UCSD-AML1 (cell line): ENCODE data around the gene APBA1.
"Not testable (repeated sequence)": the region's sequence is repeated elsewhere in the genome, so short reads cannot be mapped to it uniquely, and the experiment has no call there.

ENCODE experiments used
- DNase-seq: peaks from one replicate; lab custom pipeline; 2025; ENCODE audit not compliant: unreplicated experiment; lab: John Stamatoyannopoulos, UW

APBA1 gene

DNA sequence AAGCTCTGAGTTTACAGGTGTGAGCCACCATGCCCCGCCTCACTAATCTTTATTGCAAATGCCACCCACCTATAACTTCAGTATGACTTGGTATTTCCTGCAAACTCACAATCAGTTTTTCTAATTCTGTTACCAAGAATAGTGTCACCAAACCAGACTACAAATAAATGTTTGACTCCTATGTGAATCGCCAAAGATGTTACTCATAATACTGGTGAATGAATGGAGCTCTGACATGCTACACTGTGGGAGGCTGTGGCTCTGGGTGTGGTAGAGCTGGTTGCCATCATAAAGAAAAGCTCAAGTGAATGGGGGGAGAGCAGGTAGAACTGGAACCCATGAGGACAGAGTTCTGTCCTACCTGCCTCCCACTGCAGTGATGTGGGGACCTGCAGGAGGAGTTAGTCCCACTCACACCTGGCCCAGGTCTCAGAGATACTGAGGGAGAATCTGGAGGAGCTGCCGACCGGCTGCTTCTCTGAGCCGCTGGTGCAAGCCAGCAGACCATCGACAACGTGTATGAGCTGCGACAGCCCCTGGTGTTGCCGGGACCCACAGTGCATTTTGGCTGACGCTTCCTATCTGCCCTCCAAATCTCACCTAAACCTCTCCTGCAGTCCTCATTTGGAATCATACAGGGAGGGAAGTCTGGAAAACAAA, 251.4 kb downstream of the APBA1 start:
- no peak for DNase-seq

DNA sequence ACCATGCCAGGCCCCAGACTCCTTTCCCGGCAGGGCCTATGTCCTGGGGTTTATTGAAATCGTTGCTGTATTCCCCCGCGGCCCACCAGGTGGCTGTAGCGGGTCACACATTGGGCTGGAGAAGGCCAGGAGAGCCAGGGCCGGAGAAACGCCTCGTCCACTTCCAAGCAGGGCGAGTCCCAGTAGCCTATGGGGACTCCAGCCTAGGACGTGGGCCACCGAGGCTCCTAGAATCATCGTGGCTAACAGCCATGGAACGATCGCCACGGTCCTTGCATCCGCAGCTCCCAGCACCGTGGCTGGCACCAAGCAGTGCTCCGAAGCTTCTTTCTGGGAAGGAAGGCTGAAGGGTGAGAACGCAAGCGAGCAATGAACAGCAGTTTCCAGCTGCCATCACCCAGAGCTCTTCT, 259.4 kb downstream of the APBA1 start:
- peak; percentile 20 for DNase-seq

DNA sequence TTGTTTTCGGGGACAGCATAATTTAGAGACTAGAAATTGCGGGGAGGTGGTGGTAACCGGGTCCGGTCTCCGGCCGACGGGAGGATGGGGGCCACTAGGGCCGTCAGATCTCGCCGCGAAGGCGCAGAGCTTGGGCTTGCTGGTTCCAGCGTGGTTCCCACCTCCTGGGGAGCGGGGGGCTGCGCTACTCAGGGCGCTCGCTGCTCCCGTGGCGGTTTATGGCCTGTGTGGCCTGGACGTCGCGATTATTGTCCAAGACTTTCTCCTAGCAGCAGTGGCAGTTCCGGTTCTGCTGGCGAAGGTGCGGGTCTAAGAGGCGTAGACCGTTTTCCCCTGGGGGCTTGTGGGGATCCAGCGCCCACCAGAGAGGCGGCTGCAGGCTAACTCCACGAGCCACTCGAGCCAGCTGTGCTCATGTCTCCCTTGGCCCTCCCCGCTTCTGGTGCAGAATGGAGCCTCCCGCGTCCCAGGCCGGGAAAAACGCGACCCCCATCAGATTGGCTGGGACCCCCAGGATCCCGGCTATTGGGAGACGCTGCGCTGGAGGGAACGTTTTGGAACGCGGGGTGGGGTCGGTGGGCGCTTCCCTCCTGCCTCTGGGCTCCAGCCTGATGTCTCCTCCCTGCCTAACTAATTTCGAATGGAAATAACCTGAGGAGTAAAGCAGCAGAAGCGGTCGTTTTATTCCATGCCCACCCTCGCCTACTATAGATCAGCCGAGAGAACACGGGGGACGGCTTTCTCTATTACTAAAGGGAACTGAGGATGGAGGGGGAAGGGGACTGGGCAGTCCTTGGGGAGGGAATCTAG, 260.0 kb downstream of the APBA1 start:
- no peak for DNase-seq

DNA sequence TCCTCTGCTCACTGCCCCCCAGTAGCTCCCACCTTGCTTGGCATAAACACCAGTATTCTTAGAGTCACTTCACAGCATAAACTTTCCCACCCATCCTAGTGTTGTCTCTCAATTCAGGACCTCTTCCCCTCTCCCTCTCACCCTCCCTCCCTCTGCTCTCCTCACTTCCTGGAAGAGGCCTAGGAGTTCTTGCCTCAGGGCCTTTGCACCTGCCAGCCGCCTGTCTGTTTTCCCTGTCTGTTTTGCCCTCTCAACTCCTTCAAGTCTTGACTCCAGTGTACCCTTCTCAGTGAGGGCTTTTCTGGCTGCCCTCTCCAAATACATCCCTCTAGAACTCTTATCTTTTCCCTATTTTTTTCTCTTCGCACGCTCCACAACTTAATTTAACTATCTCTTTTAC, 260.9 kb downstream of the APBA1 start:
- DNase-seq: no peak

DNA sequence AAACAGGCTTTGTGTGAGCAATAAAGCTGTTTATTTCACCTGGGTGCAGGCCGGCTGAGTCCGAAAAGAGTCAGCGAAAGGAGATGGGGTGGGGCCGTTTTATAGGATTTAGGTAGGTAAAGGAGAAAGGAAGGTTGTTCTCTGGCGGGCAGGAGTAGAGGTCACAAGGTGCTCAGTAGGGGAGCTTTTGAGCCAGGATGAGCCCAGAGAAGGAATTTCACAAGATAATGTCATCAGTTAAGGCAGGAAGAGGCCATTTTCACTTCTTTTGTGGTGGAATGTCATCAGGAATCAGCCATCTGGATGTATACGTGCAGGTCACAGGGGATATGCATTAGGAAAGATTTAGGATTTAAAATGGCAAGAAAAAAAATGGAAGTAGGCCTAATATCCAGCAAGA, 262.2 kb downstream of the APBA1 start:
- DNase-seq: not testable (repeated sequence)

DNA sequence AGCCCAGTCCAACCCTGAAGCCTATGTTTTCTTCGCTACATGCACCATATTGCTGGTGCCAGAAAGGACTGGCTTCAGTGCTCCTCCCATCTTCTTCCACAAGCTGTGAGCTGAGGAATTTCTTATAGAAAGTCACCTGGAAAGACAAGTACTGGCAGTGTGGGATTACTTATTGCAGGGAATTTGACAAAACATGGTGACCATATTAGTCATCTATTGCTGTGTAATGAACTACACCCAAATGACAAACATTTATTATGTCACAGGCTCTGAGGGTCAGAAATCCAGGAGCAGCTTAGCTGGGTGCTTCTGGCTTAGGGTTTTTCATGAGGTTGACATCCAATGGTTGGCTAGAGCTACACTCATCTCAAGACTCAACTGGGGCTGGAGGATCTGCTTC, 271.7 kb downstream of the APBA1 start:
- no peak for DNase-seq

DNA sequence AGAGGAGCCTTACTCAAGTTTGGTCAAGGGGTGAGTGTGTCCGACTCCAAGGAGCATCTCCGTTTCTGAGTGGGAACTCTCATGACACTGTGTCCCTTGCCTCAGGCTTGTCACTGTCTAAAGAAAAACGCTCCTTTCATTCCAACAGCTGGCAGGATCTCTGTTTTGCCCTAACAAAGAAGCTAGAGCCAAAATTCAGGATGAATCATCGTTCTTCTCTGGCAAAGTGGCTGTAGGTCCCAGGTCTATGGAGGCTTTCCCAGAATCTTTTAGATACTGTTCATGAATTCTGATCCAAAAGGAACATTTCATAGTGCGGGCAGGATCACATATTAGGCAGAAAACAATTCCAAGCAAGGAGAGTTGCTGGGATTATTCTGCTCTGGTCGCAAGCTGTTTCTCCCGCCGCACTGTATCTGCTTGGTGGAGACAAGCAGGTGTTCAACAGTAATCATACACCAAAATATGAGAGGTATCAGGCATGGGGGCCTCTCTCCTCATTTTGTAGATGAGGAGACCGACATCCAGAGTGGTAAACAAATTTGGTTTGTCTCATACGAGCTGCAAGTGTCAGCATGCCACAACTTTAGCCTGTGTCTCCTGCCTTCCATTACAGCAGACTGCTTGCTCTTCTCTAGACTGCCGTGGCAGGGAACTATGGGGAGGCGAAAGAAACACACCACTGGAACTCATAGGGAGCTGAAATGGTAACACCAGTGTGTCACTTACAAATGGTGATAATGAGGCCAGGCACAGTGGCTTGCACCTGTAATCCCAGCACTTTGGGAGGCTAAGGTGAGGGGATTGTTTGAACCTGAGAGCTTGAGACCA, 274.6 kb downstream of the APBA1 start:
- no peak for DNase-seq

DNA sequence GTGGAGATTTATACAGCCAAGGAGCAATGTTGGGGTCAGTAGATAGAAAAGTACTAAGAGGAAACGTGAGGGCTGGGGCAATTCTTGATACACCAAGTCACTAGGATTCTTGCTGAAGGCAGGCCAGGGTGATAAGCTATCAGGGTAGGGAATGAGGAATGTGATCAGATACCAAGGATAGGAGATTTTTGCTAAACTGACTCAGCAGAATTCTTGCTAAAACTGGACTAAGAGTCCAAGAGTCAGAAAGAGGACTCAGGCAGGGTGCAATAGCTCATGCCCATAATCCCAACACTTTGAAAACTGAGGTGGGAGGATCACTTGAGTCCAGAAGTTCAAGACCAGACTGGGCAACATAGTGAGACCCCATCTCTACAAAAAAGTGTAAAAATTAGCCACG, 275.4 kb downstream of the APBA1 start:
- DNase-seq: no peak

DNA sequence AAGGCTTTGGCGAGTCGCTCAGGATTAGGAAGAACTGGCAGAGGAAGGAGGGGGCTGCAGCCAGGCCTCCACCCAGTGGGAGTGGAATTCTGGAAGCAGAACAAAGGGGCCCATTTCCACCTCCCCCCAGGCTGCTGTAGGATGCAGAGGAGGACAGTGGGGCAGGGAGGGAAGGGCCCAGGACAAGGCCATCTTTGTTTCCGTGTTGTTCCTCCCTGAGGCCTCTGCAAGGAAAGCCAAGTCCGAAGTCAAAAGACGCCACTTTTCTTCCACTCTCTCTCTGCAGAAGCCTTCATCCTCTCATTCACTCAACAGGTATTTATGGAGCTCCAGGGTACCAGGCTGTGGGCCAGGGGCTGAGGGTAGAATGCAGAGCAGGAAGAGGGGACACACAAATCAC, 276.5 kb downstream of the APBA1 start:
- DNase-seq: no peak

DNA sequence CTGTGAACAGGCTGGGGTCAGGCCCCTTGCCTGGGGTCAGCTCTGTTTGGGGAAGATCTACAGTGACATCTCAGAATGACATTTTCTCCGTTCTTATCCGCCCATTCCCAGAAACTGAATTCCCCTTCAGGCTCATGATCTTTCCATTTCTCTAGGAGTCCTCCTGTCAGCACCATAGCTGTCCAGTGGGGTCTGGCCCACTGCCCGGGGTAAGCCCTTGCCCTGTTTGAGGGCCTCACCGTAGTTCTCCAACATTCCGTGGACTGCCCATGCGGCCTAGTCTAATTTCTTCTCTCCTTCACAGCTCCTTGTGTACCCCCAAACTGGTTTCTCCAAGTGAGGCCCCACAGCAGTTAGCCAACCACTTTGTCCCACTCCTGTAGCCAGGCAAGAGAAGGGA, 278.7 kb downstream of the APBA1 start:
- no peak for DNase-seq

DNA sequence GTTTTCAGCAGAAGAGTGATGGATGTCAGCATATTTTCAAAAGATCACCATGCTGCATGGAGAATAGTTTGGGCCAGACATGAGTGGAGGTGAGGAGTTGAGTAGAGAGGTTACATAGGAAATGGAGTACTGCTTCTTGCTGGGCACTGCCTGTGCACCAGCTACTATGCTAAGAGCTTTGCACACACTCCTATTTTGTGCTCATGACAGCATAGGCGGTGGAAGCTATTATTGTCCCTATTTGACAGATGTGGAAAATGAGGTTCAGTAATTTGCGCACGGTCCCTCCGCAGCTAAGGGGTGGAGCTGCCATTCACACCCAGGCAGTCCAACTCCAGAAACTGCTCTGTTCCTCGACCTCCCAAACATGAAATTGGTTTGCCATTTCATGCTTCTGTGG, 279.3 kb downstream of the APBA1 start:
- no peak for DNase-seq

DNA sequence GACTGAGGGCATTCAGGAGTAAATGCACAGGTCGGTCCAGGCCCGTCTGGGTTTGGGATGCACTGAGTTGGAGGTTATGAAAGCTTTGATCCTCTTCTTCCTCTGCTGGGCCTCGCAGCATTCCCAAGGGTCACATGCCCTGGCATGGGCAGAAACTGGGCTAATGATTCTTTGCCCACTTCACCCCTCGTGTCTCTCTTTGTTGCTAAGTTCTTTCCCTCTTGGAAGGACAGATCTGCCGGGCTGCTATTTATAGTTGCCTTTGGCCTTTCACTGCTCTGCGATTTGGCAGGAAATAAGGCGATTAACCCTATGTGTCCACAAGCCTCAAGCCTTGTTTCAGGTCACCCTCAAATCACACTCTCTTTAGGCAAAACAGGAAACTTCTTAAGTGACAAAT, 280.2 kb downstream of the APBA1 start:
- DNase-seq: no peak

DNA sequence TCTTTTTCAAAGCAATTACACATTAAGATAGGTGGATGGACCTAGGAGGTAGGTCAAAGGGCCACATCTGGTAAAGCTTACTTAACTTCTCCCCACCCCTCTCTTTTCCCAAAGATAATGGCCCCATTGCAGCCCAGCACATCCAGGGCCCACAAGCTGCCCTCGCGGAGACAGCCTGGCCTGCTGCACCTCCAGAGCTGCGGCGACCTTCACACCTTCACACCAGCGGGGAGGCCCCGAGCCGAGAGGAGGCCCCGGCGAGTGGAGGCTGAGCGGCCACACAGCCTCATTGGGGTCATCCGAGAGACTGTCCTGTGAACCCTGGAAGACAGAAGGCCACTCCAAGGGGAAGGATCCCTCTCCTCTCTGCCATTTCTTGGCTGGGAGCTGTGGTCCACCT, 280.7 kb downstream of the APBA1 start:
- no peak for DNase-seq

DNA sequence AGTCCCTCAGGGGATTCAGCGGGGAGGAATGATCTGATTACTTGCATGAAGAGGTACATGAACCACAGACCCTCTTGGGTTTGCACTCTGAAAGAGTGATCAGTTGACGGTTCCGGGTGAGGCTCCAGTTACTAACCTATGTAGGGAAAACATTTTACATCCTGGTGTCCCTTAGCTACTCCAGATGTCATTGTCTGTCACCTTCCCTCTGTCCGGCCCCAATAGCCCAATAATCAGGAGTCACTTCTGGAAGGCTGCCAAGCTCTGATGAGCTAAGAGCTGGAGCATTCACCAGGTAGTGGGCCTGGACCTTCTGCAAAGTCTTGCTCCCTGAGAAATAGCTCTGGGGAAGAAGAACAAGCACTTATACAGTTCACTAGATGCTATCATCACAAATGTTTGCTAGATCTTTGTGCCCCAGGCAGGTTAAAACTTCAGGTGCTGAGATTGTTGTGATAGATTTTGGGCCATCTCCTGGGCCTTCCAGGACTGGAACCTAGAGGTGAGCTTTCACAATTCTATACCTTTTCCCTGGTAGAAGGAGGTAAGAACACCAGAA, 282.7 kb downstream of the APBA1 start:
- no peak for DNase-seq

DNA sequence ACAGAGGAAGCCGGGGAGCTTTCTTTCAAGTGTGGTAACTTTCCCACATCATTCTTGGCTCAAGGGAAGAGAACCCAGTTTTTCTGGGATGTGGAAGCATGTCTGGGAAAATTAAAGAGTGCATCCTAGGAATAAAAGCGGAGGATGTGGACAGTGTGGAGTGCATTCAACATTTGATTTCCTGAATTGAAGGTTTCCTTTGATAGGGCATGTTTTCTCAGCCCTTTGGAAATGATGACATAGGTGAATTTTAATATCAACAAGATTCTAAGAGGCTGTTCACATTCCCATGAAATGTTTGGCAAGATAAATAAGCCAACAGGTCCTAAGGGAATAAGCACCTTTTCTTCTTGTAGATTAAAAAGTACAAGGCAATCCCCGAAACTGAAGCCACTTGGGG, 283.6 kb downstream of the APBA1 start:
- DNase-seq: no peak

DNA sequence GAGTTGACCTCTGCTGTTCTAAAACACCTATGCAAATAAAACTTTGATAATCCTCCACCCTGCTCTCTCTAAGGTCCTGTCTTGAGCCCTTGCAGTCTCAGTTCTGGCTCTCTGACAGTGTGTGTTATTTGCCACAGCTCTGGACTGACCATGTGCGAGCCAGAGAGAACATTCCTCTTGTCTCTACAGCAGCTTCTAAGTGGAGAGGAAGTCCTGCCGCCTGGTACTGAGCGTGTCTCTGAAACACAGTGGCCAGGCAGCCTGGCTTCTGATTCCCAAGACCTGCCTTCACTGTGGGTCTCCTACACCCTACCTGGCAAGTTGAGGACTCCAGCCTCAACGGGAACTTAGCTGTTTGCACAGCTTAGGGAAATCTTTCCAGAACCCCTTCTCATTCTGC, 285.5 kb downstream of the APBA1 start:
- no peak for DNase-seq

DNA sequence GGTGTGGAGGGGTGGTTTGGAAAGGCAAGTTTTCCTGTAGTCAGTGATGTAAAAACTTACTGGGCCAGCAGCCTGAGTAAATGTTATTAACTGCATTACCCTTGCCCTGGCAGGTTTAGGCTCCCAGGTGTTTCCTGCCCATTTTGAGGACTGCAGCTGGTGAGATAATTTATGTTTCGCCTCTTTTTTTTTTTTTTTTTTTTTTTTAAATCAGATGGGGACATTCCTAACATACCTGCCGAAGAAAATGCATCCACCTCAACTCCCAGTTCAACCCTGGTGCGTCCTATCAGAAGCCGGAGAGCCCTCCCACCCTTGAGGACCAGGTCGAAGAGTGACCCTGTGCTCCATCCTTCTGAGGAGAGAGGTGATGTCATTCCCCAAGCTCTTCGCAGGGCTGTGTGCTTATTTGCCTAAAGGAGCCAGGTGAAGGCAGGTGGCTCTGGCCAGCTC, 286.6 kb downstream of the APBA1 start:
- DNase-seq: no peak

DNA sequence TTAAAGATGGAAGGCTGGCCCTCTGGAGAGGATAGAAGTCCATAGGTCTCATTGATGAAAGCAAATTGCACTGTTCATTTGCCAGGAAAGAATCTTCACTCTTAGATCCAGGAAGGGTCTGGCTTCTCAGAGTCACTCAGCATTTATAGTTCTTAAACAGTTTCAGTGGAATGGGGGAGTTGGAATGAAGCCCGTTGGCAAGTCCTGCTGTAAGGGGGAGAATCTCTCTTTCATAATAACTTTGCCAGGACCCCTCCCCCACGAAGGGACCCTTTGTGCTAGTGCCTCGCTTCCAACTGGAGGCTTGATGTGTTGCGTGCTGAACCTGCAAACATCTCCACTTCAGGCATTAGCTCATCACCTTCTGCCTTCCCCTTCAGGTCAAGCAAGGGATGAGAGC, 290.0 kb downstream of the APBA1 start:
- DNase-seq: no peak

DNA sequence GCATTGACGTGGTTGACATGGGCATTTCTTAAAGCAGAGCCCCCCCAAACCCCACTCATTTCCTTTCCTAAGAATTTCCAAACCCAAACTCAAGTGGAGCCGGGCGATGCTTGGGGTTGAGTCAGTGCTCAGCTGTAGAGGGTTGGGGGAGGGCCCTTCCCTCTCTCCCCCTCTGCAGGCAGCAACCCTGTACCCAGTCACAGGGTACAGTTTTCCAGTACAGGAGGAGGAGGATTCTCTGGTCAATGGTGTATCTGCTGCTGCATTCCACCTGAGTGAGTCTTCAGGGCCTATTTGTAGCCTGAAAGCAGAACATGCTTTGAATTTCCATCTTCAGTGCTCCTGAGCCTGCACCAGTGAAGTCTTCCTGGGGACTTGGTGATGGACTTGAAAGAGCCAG, 291.4 kb downstream of the APBA1 start:
- DNase-seq: no peak

DNA sequence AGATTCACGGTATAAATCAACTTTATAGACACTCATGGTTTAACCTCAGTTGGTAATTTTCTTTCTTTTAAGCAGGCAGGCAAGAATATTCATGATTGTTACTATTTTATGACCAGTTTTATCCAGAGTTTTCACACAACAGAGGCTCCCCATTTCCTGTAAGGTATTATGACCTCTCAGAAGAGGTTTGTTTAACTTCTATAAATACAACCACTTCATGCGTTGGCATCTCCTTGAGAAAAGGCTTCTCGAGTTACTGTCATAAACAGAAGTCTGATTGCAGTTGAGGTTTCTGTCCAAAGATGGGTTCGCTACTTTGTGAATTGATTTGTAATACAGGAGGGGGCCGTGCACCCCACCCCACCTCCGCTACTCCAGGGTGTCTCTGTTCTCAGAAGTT, 291.9 kb downstream of the APBA1 start:
- no peak for DNase-seq

DNA sequence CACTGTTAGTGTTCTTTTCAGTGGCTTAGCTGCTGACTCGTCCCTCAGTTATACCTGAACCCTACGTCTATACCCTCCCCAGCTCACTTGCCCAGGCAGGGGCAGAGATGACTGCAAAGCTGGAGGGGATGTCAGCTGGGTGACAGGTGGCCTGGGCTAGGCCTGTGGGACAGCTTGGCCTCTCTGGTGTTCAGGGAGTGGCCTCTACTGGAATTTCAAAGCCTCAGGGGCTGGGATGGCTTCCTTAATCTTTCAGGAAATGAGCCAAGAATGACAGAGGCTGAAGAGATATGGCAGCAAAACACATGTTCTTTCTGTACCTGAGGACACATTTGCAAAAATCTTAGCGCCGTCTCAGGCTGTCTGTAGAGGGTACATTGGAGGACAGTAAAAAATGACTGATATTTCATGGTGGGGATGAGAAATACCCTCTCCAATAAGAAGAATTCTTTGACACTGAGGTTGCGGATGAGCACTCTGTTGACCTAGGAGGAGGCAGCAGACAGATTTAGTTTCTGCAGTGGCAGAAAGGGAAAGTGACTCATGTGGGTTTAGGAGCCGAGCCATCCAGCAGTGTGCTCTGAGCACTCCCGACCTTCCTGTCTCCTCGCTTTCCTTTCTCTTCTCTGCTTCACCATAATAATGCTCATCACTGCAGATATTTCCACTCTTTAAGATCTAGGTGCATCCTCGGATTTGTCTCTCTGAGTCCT, 292.7 kb downstream of the APBA1 start:
- DNase-seq: no peak
